ENCODE measurements around the gene CASS4.

The CASS4 gene

GRCh38 chr20:56439771-56440291 lies 27.8 kb downstream of the CASS4 start:
- DNase-seq (ENCODE audit: low spot score) = no peak
- TF ChIP-seq CTCF (IDR thresholded peaks at IDR 0.05; ENCODE audit: extremely low read depth, missing control alignments) = no peak

GRCh38 chr20:56440346-56441007 lies 28.4 kb downstream of the CASS4 start:
- no peak for TF ChIP-seq CTCF (IDR thresholded peaks at IDR 0.05; ENCODE audit: extremely low read depth, missing control alignments)
- peak; percentile 55 for DNase-seq (ENCODE audit: low spot score)

GRCh38 chr20:56442389-56443365 lies 30.6 kb downstream of the CASS4 start:
- DNase-seq (ENCODE audit: low spot score) = no peak

GRCh38 chr20:56443654-56444540 lies 31.8 kb downstream of the CASS4 start:
- TF ChIP-seq CTCF (IDR thresholded peaks at IDR 0.05; ENCODE audit: extremely low read depth, missing control alignments) = no peak
- no peak for DNase-seq (ENCODE audit: low spot score)

More at GRCh38 chr20:56442389-56443365, 30.6 kb downstream of the CASS4 start:
- no peak for TF ChIP-seq CTCF (IDR thresholded peaks at IDR 0.05; ENCODE audit: extremely low read depth, missing control alignments)

- no peak for DNase-seq (ENCODE audit: low spot score)
- no peak for TF ChIP-seq CTCF (IDR thresholded peaks at IDR 0.05; ENCODE audit: extremely low read depth, missing control alignments)
Measured at GRCh38 chr20:56445130-56445529, 33.1 kb downstream of the CASS4 start.

- no peak for DNase-seq (ENCODE audit: low spot score)
- TF ChIP-seq CTCF (IDR thresholded peaks at IDR 0.05; ENCODE audit: extremely low read depth, missing control alignments) = no peak
Measured at GRCh38 chr20:56445540-56445939, 33.5 kb downstream of the CASS4 start.

All from GM20000 (cell line).